Lung (tissue), 12 donors: ENCODE data around the gene ARHGAP29. TPM values are rescaled to one million over a fixed set of nuclear protein-coding genes. Genes with fewer than 3 reads are reported as not detected.
A peak's percentile ranks its signal among the peaks of the same experiment; 100 is the strongest.

Experiments used
- ATAC-seq: fragments of 200-7000 bp; cut with Tn5 transposase; one replicate; pipeline ENCODE4 v1.9.1; 2020; ENCODE audit warnings: moderate number of reproducible peaks; ENCODE audit not compliant: insufficient read depth, low FRiP score
- DNase-seq, 3 donors: peaks; one replicate each; pipeline ENCODE4 v3.0.0-alpha.2; 2013 to 2017
- H3K27ac ChIP-seq, 2 donors: one replicate each; pipeline ENCODE4 v1.5.1; 2013; ENCODE audit warnings: mild to moderate bottlenecking in 2 of 2, moderate library complexity in 2 of 2, control low read depth in 1 of 2, inconsistent platforms in 1 of 2, low read depth in 1 of 2, low read length in 1 of 2
- H3K27me3 ChIP-seq, 3 donors: one replicate each; pipeline ENCODE4 v1.5.1; 2013; ENCODE audit warnings: low read length in 2 of 3; ENCODE audit not compliant: control insufficient read depth in 3 of 3, insufficient read depth in 3 of 3
- H3K36me3 ChIP-seq, 4 donors: one replicate each; pipeline ENCODE4 v1.5.1; 2013; ENCODE audit warnings: low read length in 4 of 4, mild to moderate bottlenecking in 1 of 4, moderate library complexity in 1 of 4; ENCODE audit not compliant: control insufficient read depth in 4 of 4, insufficient read depth in 4 of 4
- H3K4me1 ChIP-seq, 5 donors: one replicate each; pipeline ENCODE4 v1.5.1; 2013; ENCODE audit warnings: low read length in 5 of 5, mild to moderate bottlenecking in 2 of 5, moderate library complexity in 1 of 5; ENCODE audit not compliant: control insufficient read depth in 5 of 5, insufficient read depth in 5 of 5
- H3K4me3 ChIP-seq: one replicate; pipeline ENCODE4 v1.5.1; 2013; ENCODE audit warnings: mild to moderate bottlenecking, control low read depth, moderate library complexity
- H3K9ac ChIP-seq, 2 donors: one replicate each; pipeline ENCODE4 v1.5.1; 2013; ENCODE audit warnings: low read length in 2 of 2, control low read depth in 1 of 2; ENCODE audit not compliant: insufficient read depth in 1 of 2
- H3K9me3 ChIP-seq, 4 donors: one replicate each; pipeline ENCODE4 v1.5.1; 2013; ENCODE audit warnings: low read length in 3 of 4, mild to moderate bottlenecking in 1 of 4, moderate library complexity in 1 of 4; ENCODE audit not compliant: control insufficient read depth in 4 of 4, insufficient read depth in 3 of 4
- WGBS, 2 donors: extraction: QIAGEN DNeasy Blood & Tissue Kit; methylation state at CpG; one replicate each; pipeline ENCODE4 v1.1.7; 2013; 5-methylcytosine and 5-hydroxymethylcytosine counted together
- polyA plus RNA-seq, 2 donors: library from polyadenylated mRNA; stranded (reverse); fragments of 200-250 nt; gene quantifications; one replicate each; pipeline ENCODE4 v1.2.1, GENCODE V29; 2013
- total RNA-seq, 2 donors: library from RNA; depleted of rRNA in 1 of 2; stranded (reverse); fragments of >200 nt in 1 of 2; gene quantifications; one replicate each; pipeline ENCODE4 v1.2.1, GENCODE V29; 2014 to 2021
- TF ChIP-seq, protein P1 (sequence below): IDR thresholded peaks from 2 replicates; pipeline ENCODE4 v1.5.1; 2012; ENCODE audit warnings: mild to moderate bottlenecking; ENCODE audit errors: control extremely low read depth, extremely low read depth
- donor health status: control.
- donor health status: control.
- donor health status: Bipolar disorder and iron deficiency.
- donor health status: healthy.
- donor health status: DM: yes; HTN: yes; CAD: no.

Gene ARHGAP29
- total and polyA plus RNA-seq, 4 donors = 13.3 to 144 (median 30.4) TPM

DNA sequence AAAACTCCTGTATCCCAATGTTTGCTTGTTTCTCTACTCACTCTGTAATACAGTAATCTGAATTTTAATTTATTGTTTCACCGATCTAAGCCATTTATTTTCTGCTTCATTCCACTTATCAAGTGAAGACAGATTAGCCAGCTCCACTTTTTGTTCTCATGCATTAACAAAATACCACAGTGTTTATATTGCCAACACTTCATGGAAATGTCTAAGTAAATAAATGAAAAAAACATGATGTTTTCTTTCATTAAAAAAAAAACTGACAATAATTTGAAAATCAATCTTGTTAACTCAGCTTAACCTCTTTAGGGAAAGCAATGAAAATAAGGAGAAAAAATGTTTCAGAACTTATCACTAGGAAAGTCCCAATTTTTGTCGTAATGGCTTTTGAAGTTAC is 11.5 kb downstream of the ARHGAP29 start:
- no peaks in the 10 kb centered on the region for H3K4me1 ChIP-seq
- whole genome bisulfite sequencing, 2 donors = 58 to 74% methylated on average over 2 of the region's 2 CpGs

GRCh38 chr1:94218332-94218731 is 19.1 kb downstream of the ARHGAP29 start:
- TF ChIP-seq, protein P1, sequence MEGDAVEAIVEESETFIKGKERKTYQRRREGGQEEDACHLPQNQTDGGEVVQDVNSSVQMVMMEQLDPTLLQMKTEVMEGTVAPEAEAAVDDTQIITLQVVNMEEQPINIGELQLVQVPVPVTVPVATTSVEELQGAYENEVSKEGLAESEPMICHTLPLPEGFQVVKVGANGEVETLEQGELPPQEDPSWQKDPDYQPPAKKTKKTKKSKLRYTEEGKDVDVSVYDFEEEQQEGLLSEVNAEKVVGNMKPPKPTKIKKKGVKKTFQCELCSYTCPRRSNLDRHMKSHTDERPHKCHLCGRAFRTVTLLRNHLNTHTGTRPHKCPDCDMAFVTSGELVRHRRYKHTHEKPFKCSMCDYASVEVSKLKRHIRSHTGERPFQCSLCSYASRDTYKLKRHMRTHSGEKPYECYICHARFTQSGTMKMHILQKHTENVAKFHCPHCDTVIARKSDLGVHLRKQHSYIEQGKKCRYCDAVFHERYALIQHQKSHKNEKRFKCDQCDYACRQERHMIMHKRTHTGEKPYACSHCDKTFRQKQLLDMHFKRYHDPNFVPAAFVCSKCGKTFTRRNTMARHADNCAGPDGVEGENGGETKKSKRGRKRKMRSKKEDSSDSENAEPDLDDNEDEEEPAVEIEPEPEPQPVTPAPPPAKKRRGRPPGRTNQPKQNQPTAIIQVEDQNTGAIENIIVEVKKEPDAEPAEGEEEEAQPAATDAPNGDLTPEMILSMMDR = no peak
- H3K9me3 ChIP-seq = no peaks in the 10 kb centered on the region
- WGBS, 2 donors = 58 to 60% methylated on average over 2 of the region's 2 CpGs
- ATAC-seq = no peak
- peaks cover 0 to 5% (median 2%) of the 10 kb centered on the region in 4 donors for H3K36me3 ChIP-seq
- H3K27ac ChIP-seq = no peak overlapping the region
- H3K4me3 ChIP-seq = no peak overlapping the region
- no peaks in the 10 kb centered on the region for H3K27me3 ChIP-seq
- peak overlapping the region in 1 of 2 donors; percentile 2 for H3K9ac ChIP-seq
- H3K4me1 ChIP-seq = peaks cover 0 to 2% (median 0%) of the 10 kb centered on the region in 5 donors
- DNase-seq = no peak

More for the DNA sequence above, 11.5 kb downstream of the ARHGAP29 start:
- no peak overlapping the region for H3K27ac ChIP-seq
- H3K4me3 ChIP-seq = no peak overlapping the region
- no peaks in the 10 kb centered on the region for H3K27me3 ChIP-seq
- TF ChIP-seq, protein P1 = no peak
- H3K36me3 ChIP-seq = no peaks in the 10 kb centered on the region
- ATAC-seq = no peak
- no peak overlapping the region for H3K9ac ChIP-seq
- H3K9me3 ChIP-seq = no peaks in the 10 kb centered on the region
- no peak for DNase-seq

DNA sequence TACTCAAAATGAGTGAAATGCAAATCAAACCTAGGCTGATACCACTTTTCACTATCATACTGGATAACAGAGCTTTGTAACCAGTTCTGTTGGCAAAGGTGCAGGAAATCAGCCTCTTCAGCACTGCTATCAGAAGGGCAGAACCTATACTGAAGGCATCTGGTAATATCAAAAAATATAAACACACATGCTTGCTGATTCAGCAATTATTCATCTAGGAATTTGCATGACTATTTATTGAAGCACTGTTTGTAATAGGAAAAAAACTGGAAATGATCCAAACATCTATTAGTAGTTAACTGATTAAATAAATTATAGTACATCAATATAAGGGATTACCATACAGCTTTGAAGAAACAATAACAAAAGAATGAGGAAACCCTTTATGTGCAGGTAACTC is 21.4 kb downstream of the ARHGAP29 start:
- Histone ChIP-seq H3K9ac (no peak overlapping the region), H3K36me3 (peaks cover 0 to 5% (median 2%) of the 10 kb centered on the region in 4 donors), H3K27me3 (no peaks in the 10 kb centered on the region), H3K4me3 (no peak overlapping the region), H3K27ac (no peak overlapping the region), H3K4me1 (peaks cover 0 to 2% (median 0%) of the 10 kb centered on the region in 5 donors), H3K9me3 (no peaks in the 10 kb centered on the region)
- ATAC-seq (no peak), DNase-seq (no peak)
- TF ChIP-seq, protein P1 = no peak

GRCh38 chr1:94209982-94210381 is 27.4 kb downstream of the ARHGAP29 start:
- ATAC-seq (no peak), DNase-seq (no peak)
- TF ChIP-seq, protein P1 = no peak
- Histone ChIP-seq H3K9me3 (no peaks in the 10 kb centered on the region), H3K27me3 (no peaks in the 10 kb centered on the region), H3K4me3 (no peak overlapping the region), H3K9ac (no peak overlapping the region), H3K4me1 (peaks cover 0 to 4% (median 0%) of the 10 kb centered on the region in 5 donors), H3K36me3 (peaks cover 0 to 4% (median 1%) of the 10 kb centered on the region in 4 donors), H3K27ac (no peak overlapping the region)
- 95 to 99% methylated on average over 1 of the region's 1 CpG for WGBS, 2 donors
